Nephron (organoid): ENCODE results near the gene PPP2R2B.

ENCODE experiments used
- H3K27ac Mint-ChIP-seq, 3 experiments: 2 replicates each; pipeline ENCODE4 v1.8.0; 2020; ENCODE audit warnings: mixed read lengths in 3 of 3, mild to moderate bottlenecking in 2 of 3, moderate library complexity in 1 of 3
- H3K27me3 Mint-ChIP-seq: 2 replicates; pipeline ENCODE4 v1.8.0; 2021; ENCODE audit warnings: low read depth, mild to moderate bottlenecking, moderate library complexity, mixed read lengths
- H3K36me3 Mint-ChIP-seq: 2 replicates; pipeline ENCODE4 v1.8.0; 2020; ENCODE audit warnings: low read depth, mixed read lengths
- H3K4me1 Mint-ChIP-seq: 2 replicates; pipeline ENCODE4 v1.8.0; 2020; ENCODE audit warnings: mixed read lengths
- H3K4me3 Mint-ChIP-seq, 3 experiments: 2 replicates each; pipeline ENCODE4 v1.8.0; 2020; ENCODE audit warnings: mild to moderate bottlenecking in 3 of 3, mixed read lengths in 3 of 3, moderate library complexity in 2 of 3
- H3K9me3 Mint-ChIP-seq: 2 replicates; pipeline ENCODE4 v1.8.0; 2020; ENCODE audit warnings: mixed read lengths
- TF ChIP-seq, protein P1 (sequence below), 3 experiments: fragments of 200-600 bp; sonication (generic); IDR thresholded peaks; one replicate each; pipeline ENCODE4 v1.5.0; 2021; ENCODE audit warnings: antibody characterized with exemption in 3 of 3; ENCODE audit not compliant: unreplicated experiment in 3 of 3

PPP2R2B gene

DNA sequence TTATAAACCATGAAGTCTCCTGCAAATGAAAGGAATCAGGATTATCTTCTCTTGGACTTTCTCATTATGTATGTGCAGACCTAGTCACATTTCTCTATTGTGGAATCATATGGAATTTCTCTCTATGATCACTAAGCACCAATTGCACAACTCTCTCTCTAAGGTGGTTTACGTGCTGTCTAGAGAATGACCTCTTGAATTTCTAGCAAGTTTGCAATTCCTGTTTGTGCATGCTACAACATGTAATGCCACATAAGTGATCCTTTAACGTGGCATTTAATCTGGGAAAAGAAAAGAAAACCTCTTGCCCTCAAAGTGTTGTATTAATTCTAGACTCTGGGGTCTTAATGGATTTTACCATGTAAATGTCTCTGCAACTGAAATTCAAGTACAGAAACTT is 5.0 kb upstream of the PPP2R2B start:
- Mint-ChIP-seq H3K4me1 (no peaks in the 10 kb centered on the region), H3K27me3 (peaks cover 25% of the 10 kb centered on the region), H3K9me3 (no peaks in the 10 kb centered on the region), H3K4me3 (no peak overlapping the region), H3K36me3 (no peaks in the 10 kb centered on the region), H3K27ac (peak overlapping the region in 1 of 3 experiments; percentile 11)
- TF ChIP-seq, protein P1, sequence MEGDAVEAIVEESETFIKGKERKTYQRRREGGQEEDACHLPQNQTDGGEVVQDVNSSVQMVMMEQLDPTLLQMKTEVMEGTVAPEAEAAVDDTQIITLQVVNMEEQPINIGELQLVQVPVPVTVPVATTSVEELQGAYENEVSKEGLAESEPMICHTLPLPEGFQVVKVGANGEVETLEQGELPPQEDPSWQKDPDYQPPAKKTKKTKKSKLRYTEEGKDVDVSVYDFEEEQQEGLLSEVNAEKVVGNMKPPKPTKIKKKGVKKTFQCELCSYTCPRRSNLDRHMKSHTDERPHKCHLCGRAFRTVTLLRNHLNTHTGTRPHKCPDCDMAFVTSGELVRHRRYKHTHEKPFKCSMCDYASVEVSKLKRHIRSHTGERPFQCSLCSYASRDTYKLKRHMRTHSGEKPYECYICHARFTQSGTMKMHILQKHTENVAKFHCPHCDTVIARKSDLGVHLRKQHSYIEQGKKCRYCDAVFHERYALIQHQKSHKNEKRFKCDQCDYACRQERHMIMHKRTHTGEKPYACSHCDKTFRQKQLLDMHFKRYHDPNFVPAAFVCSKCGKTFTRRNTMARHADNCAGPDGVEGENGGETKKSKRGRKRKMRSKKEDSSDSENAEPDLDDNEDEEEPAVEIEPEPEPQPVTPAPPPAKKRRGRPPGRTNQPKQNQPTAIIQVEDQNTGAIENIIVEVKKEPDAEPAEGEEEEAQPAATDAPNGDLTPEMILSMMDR (IDR thresholded peaks at IDR 0.05; ENCODE audit: unreplicated experiment in 3 of 3): no peak

DNA sequence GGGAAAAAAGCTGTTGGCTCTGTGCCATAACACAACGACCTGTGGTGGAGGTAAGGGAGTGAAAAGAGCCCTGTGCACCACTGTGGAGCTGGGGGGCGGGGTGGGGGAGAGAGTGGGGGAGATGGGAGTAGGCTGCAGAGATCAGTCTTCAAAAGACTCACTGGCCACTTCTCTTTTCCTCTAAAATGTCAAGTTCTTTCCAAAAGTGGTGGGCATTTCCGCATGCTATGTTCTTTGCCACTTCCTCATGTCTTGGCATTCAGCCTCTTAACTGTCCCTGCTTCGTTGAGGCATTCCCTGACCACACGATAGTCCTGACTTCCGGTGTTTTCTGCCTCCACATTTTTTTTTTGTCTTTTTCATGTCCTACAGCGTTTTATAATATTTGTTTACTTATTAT is 2.4 kb upstream of the PPP2R2B start:
- TF ChIP-seq, protein P1 (IDR thresholded peaks at IDR 0.05; ENCODE audit: unreplicated experiment in 3 of 3): no peak
- H3K36me3 Mint-ChIP-seq: no peaks in the 10 kb centered on the region
- no peak overlapping the region for H3K4me3 Mint-ChIP-seq
- peaks cover 50% of the 10 kb centered on the region for H3K27me3 Mint-ChIP-seq
- H3K9me3 Mint-ChIP-seq: no peaks in the 10 kb centered on the region
- H3K27ac Mint-ChIP-seq: no peak overlapping the region
- no peaks in the 10 kb centered on the region for H3K4me1 Mint-ChIP-seq

DNA sequence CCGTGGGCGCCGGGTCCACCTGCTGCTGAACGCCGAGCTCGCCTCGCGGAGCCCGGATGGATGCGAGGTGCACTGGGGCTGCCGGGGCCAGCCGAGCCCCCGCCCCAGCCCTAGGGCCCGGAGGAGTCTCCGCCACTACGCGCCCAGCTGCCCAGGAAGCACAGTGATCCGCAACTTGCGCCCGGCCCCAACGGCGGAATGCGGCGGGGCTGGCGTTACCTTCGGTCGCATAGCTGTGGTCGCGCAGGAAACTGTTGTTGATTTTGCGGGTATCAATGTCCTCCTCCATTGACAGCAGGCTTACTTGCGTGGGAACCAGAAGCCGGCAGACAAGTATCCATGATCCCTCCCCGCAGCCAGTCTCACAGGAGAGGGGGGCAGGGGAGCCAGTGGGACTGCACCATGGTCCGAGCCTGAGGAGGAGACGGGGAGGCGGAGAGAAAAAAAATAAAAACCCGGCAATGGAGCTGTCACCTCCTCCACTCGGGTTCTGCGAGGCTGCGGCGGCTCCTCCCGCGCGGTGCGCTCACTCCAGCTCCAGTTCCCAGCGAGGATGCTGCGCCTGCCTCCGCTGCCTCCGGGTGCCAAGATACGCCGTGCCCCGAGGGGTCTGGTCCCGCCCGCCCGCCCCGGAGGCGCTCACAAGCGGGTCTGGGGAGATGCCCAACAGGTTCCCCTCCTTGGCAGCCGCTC is 628 bp downstream of the PPP2R2B start:
- Mint-ChIP-seq H3K9me3 (no peaks in the 10 kb centered on the region), H3K4me3 (peak overlapping the region; percentile 88 to 92 (median 88)), H3K27ac (no peak overlapping the region), H3K36me3 (no peaks in the 10 kb centered on the region), H3K4me1 (no peaks in the 10 kb centered on the region), H3K27me3 (peaks cover 72% of the 10 kb centered on the region)
- TF ChIP-seq, protein P1 (IDR thresholded peaks at IDR 0.05; ENCODE audit: unreplicated experiment in 3 of 3): no peak

DNA sequence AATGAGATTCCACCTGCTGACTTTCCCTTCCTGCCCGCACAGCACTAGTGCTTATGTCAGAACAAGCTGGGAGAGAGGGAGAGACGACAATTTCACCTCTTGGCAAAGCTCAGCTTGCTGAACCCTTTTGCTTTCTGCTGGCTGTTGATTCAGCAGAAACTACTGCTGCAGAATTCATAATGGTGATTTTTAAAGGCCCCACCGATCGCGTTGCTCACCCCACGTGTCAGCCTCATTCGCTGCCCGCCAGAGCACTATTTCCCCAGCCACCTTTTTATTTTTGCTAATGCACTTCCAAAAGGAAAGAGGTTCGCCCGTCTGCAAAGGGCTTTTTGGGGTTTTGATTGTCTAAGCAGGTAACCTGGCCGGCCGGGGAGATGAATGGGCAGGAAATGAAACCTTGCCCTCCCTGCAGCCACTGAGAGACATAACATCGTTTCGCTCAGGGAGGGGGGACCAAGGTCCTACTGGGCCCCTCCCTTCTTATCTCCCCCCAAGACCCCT is 1.3 kb downstream of the PPP2R2B start:
- Mint-ChIP-seq H3K27me3 (peaks cover 72% of the 10 kb centered on the region), H3K4me1 (no peaks in the 10 kb centered on the region), H3K36me3 (no peaks in the 10 kb centered on the region), H3K9me3 (no peaks in the 10 kb centered on the region), H3K27ac (no peak overlapping the region), H3K4me3 (peak overlapping the region; percentile 84 to 92 (median 88))
- TF ChIP-seq, protein P1 (IDR thresholded peaks at IDR 0.05; ENCODE audit: unreplicated experiment in 3 of 3): no peak

DNA sequence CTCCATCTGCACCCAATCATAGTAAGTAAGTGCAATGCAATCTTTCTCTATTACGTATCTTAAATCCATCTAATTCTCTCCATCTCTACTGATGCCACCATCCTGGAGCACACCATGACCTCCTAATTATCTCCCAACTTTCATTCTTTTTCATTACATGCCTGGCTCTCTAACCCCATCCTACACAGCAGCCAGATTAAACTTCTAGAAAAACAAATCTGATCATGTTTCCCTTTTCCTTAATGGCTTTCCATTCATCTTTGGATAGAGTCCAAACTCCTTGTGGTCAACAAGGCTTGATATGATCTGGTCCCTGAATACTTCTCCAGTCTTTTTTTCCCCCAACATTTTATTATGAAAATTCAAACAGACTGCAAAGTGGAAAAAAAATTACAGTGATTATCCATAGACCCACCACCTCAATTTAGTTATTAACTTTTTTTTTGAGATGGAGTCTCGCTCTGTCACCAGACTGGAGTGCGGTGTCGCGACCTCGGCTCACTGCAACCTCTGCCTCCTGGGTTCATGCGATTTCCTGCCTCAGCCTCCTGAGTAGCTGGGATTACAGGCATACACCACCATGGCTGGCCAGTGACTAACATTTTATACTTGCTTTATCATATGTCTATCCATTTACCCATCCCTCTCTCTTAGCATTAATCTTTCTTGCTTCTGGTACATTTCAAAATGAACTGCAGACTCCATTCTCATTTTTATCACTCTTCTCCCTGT is 5.2 kb downstream of the PPP2R2B start:
- no peaks in the 10 kb centered on the region for H3K4me1 Mint-ChIP-seq
- no peak overlapping the region for H3K27ac Mint-ChIP-seq
- no peaks in the 10 kb centered on the region for H3K36me3 Mint-ChIP-seq
- no peaks in the 10 kb centered on the region for H3K9me3 Mint-ChIP-seq
- H3K27me3 Mint-ChIP-seq: peaks cover 48% of the 10 kb centered on the region
- TF ChIP-seq, protein P1 (IDR thresholded peaks at IDR 0.05; ENCODE audit: unreplicated experiment in 3 of 3): no peak
- H3K4me3 Mint-ChIP-seq: no peak overlapping the region
